ENCODE data around the gene DYRK1A.

The DYRK1A gene

GRCh38 chr21:37380349-37381323 lies 14.1 kb downstream of the DYRK1A start:
- POLR2A ChIA-PET = interaction anchor here (0.7 kb wide), 1 partner anchor 961 kb away, joined by 3 read pairs; no protein-coding TSS in a partner anchor

DNA sequence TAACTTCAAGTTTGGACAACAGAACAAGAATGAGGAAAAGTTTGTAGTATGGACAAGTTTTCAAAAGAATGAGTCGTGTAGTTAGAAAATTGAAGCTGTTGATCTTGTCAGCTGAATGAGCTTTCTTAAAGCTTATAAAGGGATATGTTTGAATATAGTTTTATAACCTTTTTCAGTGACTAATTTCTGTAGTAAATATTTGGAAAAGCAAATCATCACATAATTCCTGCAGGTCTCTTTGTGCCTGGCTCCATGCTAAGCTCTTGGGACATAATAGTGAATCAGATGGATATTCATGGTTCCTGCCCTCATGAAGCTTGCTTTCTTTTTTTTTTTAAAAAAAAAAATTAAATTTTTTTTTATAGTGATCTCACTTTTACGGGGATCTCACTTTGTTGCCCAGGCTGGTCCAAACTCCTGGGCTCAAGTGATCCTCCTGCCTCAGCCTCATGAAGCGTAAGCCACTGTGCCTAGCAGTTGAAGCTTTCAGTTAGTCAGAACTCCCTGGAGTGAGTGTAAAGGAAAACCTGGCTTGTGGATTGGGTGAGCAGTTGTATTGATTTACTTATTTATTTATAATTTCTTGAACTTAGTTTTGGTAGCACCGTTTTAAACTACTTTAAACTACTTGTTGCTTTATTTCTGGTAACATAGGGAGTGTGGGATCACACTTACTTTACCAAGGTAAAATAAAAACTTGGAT lies 15.5 kb downstream of the DYRK1A start:
- Histone ChIP-seq H3K36me3 (ENCODE audit: control insufficient read depth in 2 of 2, insufficient read depth in 1 of 2, low read length in 2 of 2) (no peaks in the 10 kb centered on the region), H3K9me3 (ENCODE audit: control insufficient read depth, insufficient read depth, low read depth, low read length) (no peaks in the 10 kb centered on the region), H3K27ac (ENCODE audit: extremely low read depth, low read depth, low read length) (no peak overlapping the region), H3K4me3 (ENCODE audit: low read depth, low read length) (no peak overlapping the region), H3K4me1 (ENCODE audit: control insufficient read depth, insufficient read depth, low read length) (peaks cover 27% of the 10 kb centered on the region)
- TF ChIP-seq ZNF169 (tag by site-specific recombination; IDR thresholded peaks at IDR 0.05) (no peak), ZNF623 (tag by site-specific recombination; IDR thresholded peaks at IDR 0.05) (no peak), ZNF391 (tag by site-specific recombination; IDR thresholded peaks at IDR 0.05; ENCODE audit: borderline replicate concordance, low read depth) (no peak), SCRT2 (tag by site-specific recombination; IDR thresholded peaks at IDR 0.05) (peak; percentile 22; the same call in 1 of the 2 replicates)
- TF ChIP-seq, protein P1, sequence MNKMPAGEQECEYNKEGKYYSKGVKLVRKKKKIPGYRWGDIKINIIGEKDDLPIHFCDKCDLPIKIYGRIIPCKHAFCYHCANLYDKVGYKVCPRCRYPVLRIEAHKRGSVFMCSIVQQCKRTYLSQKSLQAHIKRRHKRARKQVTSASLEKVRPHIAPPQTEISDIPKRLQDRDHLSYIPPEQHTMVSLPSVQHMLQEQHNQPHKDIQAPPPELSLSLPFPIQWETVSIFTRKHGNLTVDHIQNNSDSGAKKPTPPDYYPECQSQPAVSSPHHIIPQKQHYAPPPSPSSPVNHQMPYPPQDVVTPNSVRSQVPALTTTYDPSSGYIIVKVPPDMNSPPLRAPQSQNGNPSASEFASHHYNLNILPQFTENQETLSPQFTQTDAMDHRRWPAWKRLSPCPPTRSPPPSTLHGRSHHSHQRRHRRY (tag by site-specific recombination; IDR thresholded peaks at IDR 0.05) = no peak
- TF ChIP-seq, protein P2, sequence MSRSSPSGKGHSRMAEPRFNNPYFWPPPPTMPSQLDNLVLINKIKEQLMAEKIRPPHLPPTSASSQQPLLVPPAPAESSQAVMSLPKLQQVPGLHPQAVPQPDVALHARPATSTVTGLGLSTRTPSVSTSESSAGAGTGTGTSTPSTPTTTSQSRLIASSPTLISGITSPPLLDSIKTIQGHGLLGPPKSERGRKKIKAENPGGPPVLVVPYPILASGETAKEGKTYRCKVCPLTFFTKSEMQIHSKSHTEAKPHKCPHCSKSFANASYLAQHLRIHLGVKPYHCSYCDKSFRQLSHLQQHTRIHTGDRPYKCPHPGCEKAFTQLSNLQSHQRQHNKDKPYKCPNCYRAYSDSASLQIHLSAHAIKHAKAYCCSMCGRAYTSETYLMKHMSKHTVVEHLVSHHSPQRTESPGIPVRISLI (tag by site-specific recombination; IDR thresholded peaks at IDR 0.05) = peak; percentile 81
- CTCF ChIA-PET = interaction anchor here (0.7 to 1.4 kb wide), 6 partner anchors 8 to 851 kb away, joined by 3 to 8 read pairs (median 4); no protein-coding TSS in a partner anchor
- POLR2A ChIA-PET = no interaction called here

More at GRCh38 chr21:37380349-37381323, 14.1 kb downstream of the DYRK1A start:
- Histone ChIP-seq H3K27ac (ENCODE audit: extremely low read depth, low read depth, low read length) (no peak overlapping the region), H3K4me1 (ENCODE audit: control insufficient read depth, insufficient read depth, low read length) (peaks cover 27% of the 10 kb centered on the region), H3K36me3 (ENCODE audit: control insufficient read depth in 2 of 2, insufficient read depth in 1 of 2, low read length in 2 of 2) (no peaks in the 10 kb centered on the region), H3K4me3 (ENCODE audit: low read depth, low read length) (no peak overlapping the region), H3K9me3 (ENCODE audit: control insufficient read depth, insufficient read depth, low read depth, low read length) (no peaks in the 10 kb centered on the region)
- CTCF ChIA-PET = interaction anchor here (1.0 to 1.4 kb wide), 3 partner anchors 10 to 17 kb away, joined by 3 to 8 read pairs (median 5); no protein-coding TSS in a partner anchor
- TF ChIP-seq ZNF664 (tag by site-specific recombination; IDR thresholded peaks at IDR 0.05) = peak; percentile 91
- peak; percentile 41; the same call in 1 of the 2 replicates for TF ChIP-seq ZBTB20 (tag by site-specific recombination; IDR thresholded peaks at IDR 0.05)
- no peak for TF ChIP-seq ZFHX2 (tag by site-specific recombination; conservative IDR thresholded peaks at IDR 0.05)
- TF ChIP-seq ZNF768 (tag by site-specific recombination; IDR thresholded peaks at IDR 0.05) = no peak
- TF ChIP-seq, protein P3, sequence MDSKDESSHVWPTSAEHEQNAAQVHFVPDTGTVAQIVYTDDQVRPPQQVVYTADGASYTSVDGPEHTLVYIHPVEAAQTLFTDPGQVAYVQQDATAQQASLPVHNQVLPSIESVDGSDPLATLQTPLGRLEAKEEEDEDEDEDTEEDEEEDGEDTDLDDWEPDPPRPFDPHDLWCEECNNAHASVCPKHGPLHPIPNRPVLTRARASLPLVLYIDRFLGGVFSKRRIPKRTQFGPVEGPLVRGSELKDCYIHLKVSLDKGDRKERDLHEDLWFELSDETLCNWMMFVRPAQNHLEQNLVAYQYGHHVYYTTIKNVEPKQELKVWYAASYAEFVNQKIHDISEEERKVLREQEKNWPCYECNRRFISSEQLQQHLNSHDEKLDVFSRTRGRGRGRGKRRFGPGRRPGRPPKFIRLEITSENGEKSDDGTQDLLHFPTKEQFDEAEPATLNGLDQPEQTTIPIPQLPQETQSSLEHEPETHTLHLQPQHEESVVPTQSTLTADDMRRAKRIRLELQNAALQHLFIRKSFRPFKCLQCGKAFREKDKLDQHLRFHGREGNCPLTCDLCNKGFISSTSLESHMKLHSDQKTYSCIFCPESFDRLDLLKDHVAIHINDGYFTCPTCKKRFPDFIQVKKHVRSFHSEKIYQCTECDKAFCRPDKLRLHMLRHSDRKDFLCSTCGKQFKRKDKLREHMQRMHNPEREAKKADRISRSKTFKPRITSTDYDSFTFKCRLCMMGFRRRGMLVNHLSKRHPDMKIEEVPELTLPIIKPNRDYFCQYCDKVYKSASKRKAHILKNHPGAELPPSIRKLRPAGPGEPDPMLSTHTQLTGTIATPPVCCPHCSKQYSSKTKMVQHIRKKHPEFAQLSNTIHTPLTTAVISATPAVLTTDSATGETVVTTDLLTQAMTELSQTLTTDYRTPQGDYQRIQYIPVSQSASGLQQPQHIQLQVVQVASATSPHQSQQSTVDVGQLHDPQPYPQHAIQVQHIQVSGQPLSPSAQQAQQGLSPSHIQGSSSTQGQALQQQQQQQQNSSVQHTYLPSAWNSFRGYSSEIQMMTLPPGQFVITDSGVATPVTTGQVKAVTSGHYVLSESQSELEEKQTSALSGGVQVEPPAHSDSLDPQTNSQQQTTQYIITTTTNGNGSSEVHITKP (tag by site-specific recombination; IDR thresholded peaks at IDR 0.05) = peak; percentile 11; the same call in 1 of the 2 replicates
- no peak for TF ChIP-seq YY1 (tag by site-specific recombination; IDR thresholded peaks at IDR 0.05)
- no peak for TF ChIP-seq ZNF596 (tag by site-specific recombination; IDR thresholded peaks at IDR 0.05)

All from HEK293 (cell line).